Fibroblast of skin of right biceps (primary cell): Measurements from ENCODE around the gene CCNE1.

Source experiments
- DNase-seq: peaks from one replicate; pipeline ENCODE4 v3.0.0-alpha.2; 2013

Gene CCNE1

GRCh38 chr19:29845574-29846176 is 33.9 kb downstream of the CCNE1 start:
- DNase-seq, result peak; percentile 16

- no peak for DNase-seq
Observed at GRCh38 chr19:29849208-29849607, 37.4 kb downstream of the CCNE1 start.

GRCh38 chr19:29850482-29850881 is 38.7 kb downstream of the CCNE1 start:
- DNase-seq, result no peak

- DNase-seq, result no peak
Observed at GRCh38 chr19:29851769-29852521, 40.2 kb downstream of the CCNE1 start.

GRCh38 chr19:29854033-29854432 is 42.2 kb downstream of the CCNE1 start:
- no peak for DNase-seq

- no peak for DNase-seq
Observed at GRCh38 chr19:29855087-29855486, 43.3 kb downstream of the CCNE1 start.

GRCh38 chr19:29855741-29856500 is 44.1 kb downstream of the CCNE1 start:
- no peak for DNase-seq

GRCh38 chr19:29858000-29858596 is 46.3 kb downstream of the CCNE1 start:
- no peak for DNase-seq

- DNase-seq, result no peak
Observed at GRCh38 chr19:29858621-29859020, 46.8 kb downstream of the CCNE1 start.

GRCh38 chr19:29860492-29860891 is 48.7 kb downstream of the CCNE1 start:
- no peak for DNase-seq

- no peak for DNase-seq
Observed at GRCh38 chr19:29861574-29861973, 49.8 kb downstream of the CCNE1 start.

GRCh38 chr19:29866011-29866410 is 54.2 kb downstream of the CCNE1 start:
- no peak for DNase-seq

- DNase-seq, result no peak
Observed at GRCh38 chr19:29867984-29868383, 56.2 kb downstream of the CCNE1 start.

GRCh38 chr19:29871143-29871542 is 59.4 kb downstream of the CCNE1 start:
- no peak for DNase-seq

GRCh38 chr19:29872224-29872731 is 60.5 kb downstream of the CCNE1 start:
- DNase-seq, result peak; percentile 21

- peak; percentile 27 for DNase-seq
Observed at GRCh38 chr19:29873024-29873800, 61.4 kb downstream of the CCNE1 start.
